H9 (cell line): ENCODE data around the gene CCDC92. TPM values are rescaled to one million over a fixed set of nuclear protein-coding genes. Genes with fewer than 3 reads are reported as not detected.

Experiments
- DNase-seq: peaks from one replicate; pipeline ENCODE4 v3.0.0-alpha.2; 2017
- H2AFZ ChIP-seq: one replicate; pipeline ENCODE4 v1.6.1; 2013; ENCODE audit warnings: mild to moderate bottlenecking, low read length, control low read depth, moderate library complexity
- H2AK5ac ChIP-seq: 2 replicates; pipeline ENCODE4 v1.6.1; 2013; ENCODE audit warnings: low read length, control low read depth, mixed read lengths; ENCODE audit not compliant: insufficient read length
- H2BK120ac ChIP-seq: one replicate; pipeline ENCODE4 v1.6.1; 2013; ENCODE audit warnings: low read depth, mild to moderate bottlenecking, low read length, control low read depth, inconsistent platforms; ENCODE audit not compliant: poor library complexity, severe bottlenecking
- H2BK12ac ChIP-seq: 2 replicates; pipeline ENCODE4 v1.6.1; 2013; ENCODE audit warnings: low read length, control low read depth, mixed read lengths, low read depth; ENCODE audit not compliant: insufficient read length
- H2BK15ac ChIP-seq: 2 replicates; pipeline ENCODE4 v1.6.1; 2013; ENCODE audit warnings: low read depth, low read length, control low read depth
- H2BK20ac ChIP-seq: one replicate; pipeline ENCODE4 v1.6.1; 2013; ENCODE audit warnings: low read depth, mild to moderate bottlenecking, low read length, control low read depth, inconsistent platforms; ENCODE audit not compliant: poor library complexity, severe bottlenecking
- H2BK5ac ChIP-seq: 2 replicates; pipeline ENCODE4 v1.6.1; 2013; ENCODE audit warnings: low read length, control low read depth, mixed read lengths; ENCODE audit not compliant: insufficient read length
- H3K14ac ChIP-seq: 2 replicates; pipeline ENCODE4 v1.6.1; 2013; ENCODE audit warnings: low read length, control low read depth; ENCODE audit not compliant: insufficient read depth
- H3K18ac ChIP-seq: 2 replicates; pipeline ENCODE4 v1.6.1; 2013; ENCODE audit warnings: low read depth, mild to moderate bottlenecking, mixed read lengths, low read length, control low read depth; ENCODE audit not compliant: insufficient read length
- H3K23ac ChIP-seq: 2 replicates; pipeline ENCODE4 v1.6.1; 2013; ENCODE audit warnings: low read length, control low read depth, mixed read lengths, low read depth; ENCODE audit not compliant: insufficient read length
- H3K23me2 ChIP-seq: 2 replicates; pipeline ENCODE4 v1.6.1; 2013; ENCODE audit warnings: low read depth, mild to moderate bottlenecking, mixed read lengths, low read length, control low read depth; ENCODE audit not compliant: insufficient read length, poor library complexity, severe bottlenecking
- H3K27ac ChIP-seq: 2 replicates; pipeline ENCODE4 v1.5.1; 2013; ENCODE audit warnings: low read length, control low read depth, mixed read lengths, low read depth; ENCODE audit not compliant: insufficient read length
- H3K27me3 ChIP-seq: 2 replicates; pipeline ENCODE4 v1.6.1; 2013; ENCODE audit warnings: low read length, control low read depth, inconsistent platforms; ENCODE audit not compliant: insufficient read depth
- H3K4ac ChIP-seq: 2 replicates; pipeline ENCODE4 v1.6.1; 2013; ENCODE audit warnings: low read depth, mild to moderate bottlenecking, control low read depth, inconsistent platforms, low read length, moderate library complexity
- H3K4me1 ChIP-seq: 2 replicates; pipeline ENCODE4 v1.6.1; 2013; ENCODE audit warnings: low read length, control low read depth, inconsistent platforms; ENCODE audit not compliant: insufficient read depth
- H3K4me2 ChIP-seq: 2 replicates; pipeline ENCODE4 v1.6.1; 2013; ENCODE audit warnings: low read length, control low read depth, mixed read lengths; ENCODE audit not compliant: insufficient read length, insufficient read depth
- H3K56ac ChIP-seq: 2 replicates; pipeline ENCODE4 v1.6.1; 2013; ENCODE audit warnings: low read depth, mild to moderate bottlenecking, mixed read lengths, low read length, control low read depth; ENCODE audit not compliant: insufficient read length
- H3K79me1 ChIP-seq: 2 replicates; pipeline ENCODE4 v1.6.1; 2013; ENCODE audit warnings: low read depth, mild to moderate bottlenecking, moderate library complexity, low read length, control low read depth, inconsistent platforms; ENCODE audit not compliant: insufficient read depth, poor library complexity, severe bottlenecking
- H3K79me2 ChIP-seq: 2 replicates; pipeline ENCODE4 v1.6.1; 2013; ENCODE audit warnings: low read length, control low read depth, inconsistent platforms; ENCODE audit not compliant: insufficient read depth
- H3K9ac ChIP-seq: 2 replicates; pipeline ENCODE4 v1.6.1; 2013; ENCODE audit warnings: low read length, control low read depth, mixed read lengths; ENCODE audit not compliant: insufficient read length; ENCODE audit errors: extremely low read depth
- H3K9me3 ChIP-seq: one replicate; pipeline ENCODE4 v1.6.1; 2013; ENCODE audit warnings: low read depth, low read length, inconsistent platforms; ENCODE audit not compliant: control insufficient read depth
- H3T11ph ChIP-seq: one replicate; pipeline ENCODE4 v1.6.1; 2013; ENCODE audit warnings: mild to moderate bottlenecking, low read length, control low read depth, inconsistent platforms
- H4K20me1 ChIP-seq: one replicate; pipeline ENCODE4 v1.6.1; 2013; ENCODE audit not compliant: control insufficient read depth, insufficient read length, insufficient read depth
- H4K5ac ChIP-seq: 2 replicates; pipeline ENCODE4 v1.6.1; 2013; ENCODE audit warnings: low read depth, mild to moderate bottlenecking, mixed read lengths, low read length, control low read depth; ENCODE audit not compliant: insufficient read length
- H4K8ac ChIP-seq: replicated peaks from 2 replicates; pipeline ENCODE4 v1.6.1; 2013; ENCODE audit warnings: low read length, control low read depth, mixed read lengths, low read depth; ENCODE audit not compliant: insufficient read length
- H4K91ac ChIP-seq: 2 replicates; pipeline ENCODE4 v1.6.1; 2013; ENCODE audit warnings: low read depth, mild to moderate bottlenecking, moderate library complexity, mixed read lengths, low read length, control low read depth; ENCODE audit not compliant: insufficient read length
- H3K27ac Mint-ChIP-seq, 3 experiments: 2 replicates in 2 of 3; 3 replicates in 1 of 3; pipeline ENCODE4 v1.8.0; 2020 to 2021; ENCODE audit warnings: mixed read lengths in 3 of 3, mild to moderate bottlenecking in 1 of 3, moderate library complexity in 1 of 3
- H3K27me3 Mint-ChIP-seq: 2 replicates; pipeline ENCODE4 v1.8.0; 2021; ENCODE audit warnings: low read depth, mild to moderate bottlenecking, moderate library complexity, mixed read lengths
- H3K36me3 Mint-ChIP-seq, 3 experiments: 2 replicates in 2 of 3; 3 replicates in 1 of 3; pipeline ENCODE4 v1.8.0; 2020 to 2021; ENCODE audit warnings: low read depth in 3 of 3, mixed read lengths in 3 of 3; ENCODE audit not compliant: insufficient read depth in 1 of 3
- H3K4me1 Mint-ChIP-seq, 2 experiments: 2 replicates each; pipeline ENCODE4 v1.8.0; 2020; ENCODE audit warnings: mixed read lengths in 2 of 2
- H3K4me3 Mint-ChIP-seq, 2 experiments: 2 replicates in 1 of 2; 3 replicates in 1 of 2; pipeline ENCODE4 v1.8.0; 2020 to 2021; ENCODE audit warnings: mild to moderate bottlenecking in 2 of 2, mixed read lengths in 2 of 2, moderate library complexity in 1 of 2
- H3K9me3 Mint-ChIP-seq, 2 experiments: 2 replicates in 1 of 2; 3 replicates in 1 of 2; pipeline ENCODE4 v1.8.0; 2020; ENCODE audit warnings: mild to moderate bottlenecking in 2 of 2, mixed read lengths in 2 of 2, moderate library complexity in 1 of 2
- WGBS: extraction: QIAGEN DNeasy Blood & Tissue Kit; methylation state at CpG from one replicate; pipeline ENCODE4 v1.1.7; 2013; ENCODE audit warnings: missing lambda C conversion rate, low lambda C conversion rate, mixed read lengths; ENCODE audit not compliant: insufficient read length; ENCODE audit errors: extremely low coverage; 5-methylcytosine and 5-hydroxymethylcytosine counted together
- total RNA-seq: library from RNA; stranded (reverse); gene quantifications from 2 replicates; pipeline ENCODE4 v1.2.1, GENCODE V29; 2021
- TF ChIP-seq, protein P1 (sequence below): fragments of 200-600 bp; sonication (generic); conservative IDR thresholded peaks from 3 replicates; pipeline ENCODE4 v1.8.0; 2021; ENCODE audit warnings: antibody characterized with exemption, mild to moderate bottlenecking

The CCDC92 gene
- total RNA-seq, 1 experiment from 2014 or later: 1.3 TPM

DNA sequence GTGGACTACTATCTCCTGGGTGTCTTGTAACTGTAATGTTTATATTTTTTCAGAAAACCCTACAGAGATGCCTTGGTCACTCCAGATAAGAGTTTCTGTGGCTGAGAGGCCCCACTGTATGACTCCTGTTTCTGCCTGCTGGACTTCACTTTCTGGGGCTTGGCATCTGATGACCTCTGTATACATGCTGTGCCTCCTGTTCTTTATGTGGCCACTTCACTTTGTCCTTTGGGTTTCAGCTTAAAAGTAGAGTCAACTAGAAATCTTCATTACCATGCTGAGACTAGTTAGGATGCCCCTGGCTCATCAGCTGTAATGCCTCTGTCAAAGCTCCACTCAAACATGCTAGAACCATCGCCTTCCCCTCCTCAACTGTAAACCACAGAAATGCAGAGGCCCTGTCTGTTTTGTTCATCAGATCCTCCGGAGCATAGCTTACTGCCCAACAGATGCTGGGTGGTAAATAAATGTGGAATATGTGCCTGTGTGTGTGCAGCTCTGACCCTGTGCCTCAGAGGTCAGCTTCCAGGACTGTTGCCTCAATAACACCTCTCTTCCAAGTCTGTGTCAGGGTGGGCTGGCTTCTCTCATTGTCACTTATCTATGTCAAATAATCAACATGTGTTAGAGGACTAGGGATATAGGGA, 25.8 kb upstream of the CCDC92 start:
- Histone ChIP-seq H3K9ac (no peak overlapping the region), H2BK15ac (no peak overlapping the region), H2AK5ac (no peak overlapping the region), H3K27ac (no peak overlapping the region), H3K9me3 (no peaks in the 10 kb centered on the region), H3K14ac (no peak overlapping the region), H2BK5ac (no peak overlapping the region), H3K4ac (no peak overlapping the region), H3K79me2 (no peaks in the 10 kb centered on the region), H2AFZ (no peak overlapping the region), H3K4me2 (no peak overlapping the region), H4K5ac (no peak overlapping the region), H4K20me1 (no peaks in the 10 kb centered on the region), H3K79me1 (no peaks in the 10 kb centered on the region), H3T11ph (no peak overlapping the region), H3K27me3 (no peaks in the 10 kb centered on the region), H4K91ac (no peak overlapping the region), H2BK12ac (no peak overlapping the region), H3K4me1 (no peaks in the 10 kb centered on the region), H3K18ac (no peak overlapping the region), H3K56ac (no peak overlapping the region), H2BK20ac (no peak overlapping the region), H4K8ac (no peak overlapping the region), H3K23me2 (no peaks in the 10 kb centered on the region), H3K23ac (no peak overlapping the region), H2BK120ac (no peak overlapping the region)
- Mint-ChIP-seq H3K9me3 (no peaks in the 10 kb centered on the region), H3K36me3 (peaks cover 2 to 4% (median 3%) of the 10 kb centered on the region in 3 experiments; a peak in 3 of 7 replicates), H3K4me3 (no peak overlapping the region), H3K27me3 (no peaks in the 10 kb centered on the region; the same call in 1 of the 2 replicates), H3K27ac (no peak overlapping the region; a peak in 1 of 7 replicates), H3K4me1 (peaks cover 16 to 25% of the 10 kb centered on the region in 2 experiments)
- WGBS: no CpG with 5 or more reads among the region's 2 CpGs
- DNase-seq: no peak
- TF ChIP-seq, protein P1, sequence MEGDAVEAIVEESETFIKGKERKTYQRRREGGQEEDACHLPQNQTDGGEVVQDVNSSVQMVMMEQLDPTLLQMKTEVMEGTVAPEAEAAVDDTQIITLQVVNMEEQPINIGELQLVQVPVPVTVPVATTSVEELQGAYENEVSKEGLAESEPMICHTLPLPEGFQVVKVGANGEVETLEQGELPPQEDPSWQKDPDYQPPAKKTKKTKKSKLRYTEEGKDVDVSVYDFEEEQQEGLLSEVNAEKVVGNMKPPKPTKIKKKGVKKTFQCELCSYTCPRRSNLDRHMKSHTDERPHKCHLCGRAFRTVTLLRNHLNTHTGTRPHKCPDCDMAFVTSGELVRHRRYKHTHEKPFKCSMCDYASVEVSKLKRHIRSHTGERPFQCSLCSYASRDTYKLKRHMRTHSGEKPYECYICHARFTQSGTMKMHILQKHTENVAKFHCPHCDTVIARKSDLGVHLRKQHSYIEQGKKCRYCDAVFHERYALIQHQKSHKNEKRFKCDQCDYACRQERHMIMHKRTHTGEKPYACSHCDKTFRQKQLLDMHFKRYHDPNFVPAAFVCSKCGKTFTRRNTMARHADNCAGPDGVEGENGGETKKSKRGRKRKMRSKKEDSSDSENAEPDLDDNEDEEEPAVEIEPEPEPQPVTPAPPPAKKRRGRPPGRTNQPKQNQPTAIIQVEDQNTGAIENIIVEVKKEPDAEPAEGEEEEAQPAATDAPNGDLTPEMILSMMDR: no peak
